SJSA1 (cell line): Measurements from ENCODE around the gene HS6ST3. TPM values are rescaled to one million over a fixed set of nuclear protein-coding genes. Genes with fewer than 3 reads are reported as not detected.

Source experiments
- DNase-seq, 2 experiments: peaks; one replicate each; pipeline ENCODE4 v3.0.0-alpha.2; 2015 to 2020; ENCODE audit warnings: low spot score in 2 of 2, low read depth in 1 of 2
- H3K27ac ChIP-seq: fragments of 250-450 bp; sonication (Bioruptor Pico); 2 replicates; pipeline ENCODE4 v1.5.1; 2020; ENCODE audit warnings: mild to moderate bottlenecking, moderate library complexity
- H3K27me3 ChIP-seq: fragments of 250-450 bp; sonication (Bioruptor Pico); replicated peaks from 2 replicates; pipeline ENCODE4 v1.5.1; 2020; ENCODE audit warnings: mild to moderate bottlenecking, moderate library complexity
- H3K36me3 ChIP-seq: fragments of 250-450 bp; sonication (Bioruptor Pico); 2 replicates; pipeline ENCODE4 v1.5.1; 2020; ENCODE audit warnings: mild to moderate bottlenecking
- H3K4me1 ChIP-seq: fragments of 250-450 bp; sonication (Bioruptor Pico); replicated peaks from 2 replicates; pipeline ENCODE4 v1.6.1; 2021; ENCODE audit warnings: mild to moderate bottlenecking
- H3K4me3 ChIP-seq: fragments of 250-450 bp; sonication (Bioruptor Pico); 2 replicates; pipeline ENCODE4 v1.5.1; 2020; ENCODE audit warnings: mild to moderate bottlenecking
- H3K9me3 ChIP-seq: fragments of 250-450 bp; sonication (Bioruptor Pico); replicated peaks from 2 replicates; pipeline ENCODE4 v1.5.1; 2020; ENCODE audit warnings: mild to moderate bottlenecking
- total RNA-seq: library from RNA; depleted of rRNA; stranded (reverse); fragments of >200 nt; shearing (Covaris generic); gene quantifications from 2 replicates; pipeline ENCODE4 v1.2.3, GENCODE V29; 2014

The HS6ST3 gene
- total RNA-seq, 1 experiment from 2014 or later: 0.03 TPM

DNA sequence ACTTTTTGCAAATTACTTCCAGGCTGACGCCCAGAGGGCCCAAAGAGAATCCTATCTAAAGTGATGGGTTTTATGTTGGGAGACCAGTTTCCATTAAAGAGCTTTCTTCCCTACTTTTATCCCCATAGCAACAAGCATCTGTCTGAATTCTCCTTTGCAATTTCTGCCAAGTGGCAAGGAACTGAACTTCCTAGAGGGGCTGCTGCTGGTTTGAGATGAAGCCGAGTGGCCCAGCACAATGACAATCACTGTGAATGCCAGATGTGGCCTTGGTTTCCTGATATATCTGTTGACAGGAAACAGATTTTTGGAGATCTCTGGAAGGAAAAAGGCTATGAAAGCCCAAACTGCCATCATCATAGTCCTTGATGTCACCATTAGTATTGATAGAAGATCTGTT is 705.8 kb downstream of the HS6ST3 start:
- Histone ChIP-seq H3K4me1 (no peaks in the 10 kb centered on the region), H3K4me3 (no peak overlapping the region), H3K27ac (no peak overlapping the region), H3K9me3 (no peaks in the 10 kb centered on the region), H3K36me3 (no peaks in the 10 kb centered on the region), H3K27me3 (no peaks in the 10 kb centered on the region)
- DNase-seq: no peak

DNA sequence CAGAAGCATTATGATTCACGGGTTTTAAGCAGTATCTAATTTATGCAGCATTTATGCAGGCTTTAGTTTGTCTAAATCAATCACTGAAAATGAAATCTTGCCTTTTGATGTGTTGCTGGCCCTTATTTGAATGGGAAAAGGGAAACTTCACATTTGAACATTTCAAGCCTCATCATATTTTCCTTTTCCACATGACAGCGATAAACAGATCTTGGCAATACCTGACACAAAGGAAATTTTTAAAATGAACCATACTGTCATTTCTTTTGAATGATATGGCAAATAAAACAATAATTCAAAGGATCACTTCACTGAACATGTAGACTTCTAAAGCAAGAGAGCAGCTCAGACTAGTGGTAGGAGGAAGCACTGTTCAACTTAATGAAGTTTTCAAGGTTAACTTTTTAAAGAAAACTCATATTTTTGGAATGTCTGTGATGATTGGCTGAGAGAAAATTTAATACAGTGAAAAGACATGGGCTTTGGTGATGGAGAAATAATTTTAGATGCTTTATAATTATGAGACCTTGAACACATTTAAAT is 706.3 kb downstream of the HS6ST3 start:
- H3K36me3 ChIP-seq: no peaks in the 10 kb centered on the region
- DNase-seq: no peak
- H3K4me1 ChIP-seq: no peaks in the 10 kb centered on the region
- no peak overlapping the region for H3K27ac ChIP-seq
- no peak overlapping the region for H3K4me3 ChIP-seq
- no peaks in the 10 kb centered on the region for H3K9me3 ChIP-seq
- no peaks in the 10 kb centered on the region for H3K27me3 ChIP-seq

DNA sequence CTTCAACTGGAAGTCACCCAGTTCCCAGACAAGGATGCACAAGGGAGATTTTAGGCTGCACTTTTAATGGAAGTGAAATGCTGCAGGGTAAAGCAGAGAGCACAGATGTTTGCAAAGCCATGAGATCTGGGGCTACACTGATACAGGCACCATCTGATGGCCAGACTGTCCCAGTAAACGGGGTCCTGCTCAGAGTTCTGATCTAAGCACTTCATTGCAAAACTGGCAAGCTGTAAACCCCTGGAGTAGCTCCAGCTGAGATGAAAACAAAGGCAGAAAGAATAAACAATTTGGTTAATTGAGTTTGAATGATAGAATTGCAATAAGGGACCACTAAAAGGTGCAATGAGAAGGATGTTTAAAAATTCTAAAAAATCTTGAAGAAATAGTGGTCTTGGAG is 707.2 kb downstream of the HS6ST3 start:
- Histone ChIP-seq H3K27ac (no peak overlapping the region), H3K4me3 (no peak overlapping the region), H3K9me3 (no peaks in the 10 kb centered on the region), H3K27me3 (no peaks in the 10 kb centered on the region), H3K4me1 (no peaks in the 10 kb centered on the region), H3K36me3 (no peaks in the 10 kb centered on the region)
- no peak for DNase-seq

DNA sequence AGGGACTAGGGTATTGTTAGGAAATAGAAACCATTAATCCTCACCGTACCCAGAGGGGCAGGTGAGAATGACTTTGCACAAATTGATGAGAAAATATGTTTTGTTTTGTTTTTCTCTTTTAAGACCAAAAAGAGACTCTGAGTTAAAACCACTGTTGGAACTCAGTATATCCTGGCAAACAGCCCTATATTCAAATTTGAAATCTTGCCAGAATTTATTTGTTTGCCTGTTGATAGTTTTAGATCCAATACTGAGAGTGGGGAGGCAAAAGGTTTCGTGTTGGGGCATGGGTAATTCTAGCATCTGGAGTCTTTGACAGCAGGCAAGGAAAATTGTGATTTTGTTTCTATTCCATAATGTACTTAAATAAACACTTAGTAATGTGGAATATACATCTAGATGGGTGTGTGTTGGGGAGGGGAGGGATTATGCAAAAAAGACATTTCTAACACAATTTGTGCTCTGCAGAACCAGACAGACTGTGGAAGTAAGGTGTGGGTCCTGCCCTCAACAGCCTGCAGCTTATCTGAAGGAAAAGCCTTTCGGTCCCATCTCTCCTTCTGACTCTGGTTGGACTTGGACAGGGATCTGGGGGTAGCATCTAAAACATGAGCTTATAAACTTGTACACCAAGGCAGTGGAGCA is 713.7 kb downstream of the HS6ST3 start:
- Histone ChIP-seq H3K36me3 (no peaks in the 10 kb centered on the region), H3K27me3 (0 out of 2 replicates have a peak, but pooled peaks cover 5% of the 10 kb centered on the region), H3K4me3 (no peak overlapping the region), H3K27ac (no peak overlapping the region), H3K4me1 (no peaks in the 10 kb centered on the region), H3K9me3 (no peaks in the 10 kb centered on the region)
- no peak for DNase-seq

DNA sequence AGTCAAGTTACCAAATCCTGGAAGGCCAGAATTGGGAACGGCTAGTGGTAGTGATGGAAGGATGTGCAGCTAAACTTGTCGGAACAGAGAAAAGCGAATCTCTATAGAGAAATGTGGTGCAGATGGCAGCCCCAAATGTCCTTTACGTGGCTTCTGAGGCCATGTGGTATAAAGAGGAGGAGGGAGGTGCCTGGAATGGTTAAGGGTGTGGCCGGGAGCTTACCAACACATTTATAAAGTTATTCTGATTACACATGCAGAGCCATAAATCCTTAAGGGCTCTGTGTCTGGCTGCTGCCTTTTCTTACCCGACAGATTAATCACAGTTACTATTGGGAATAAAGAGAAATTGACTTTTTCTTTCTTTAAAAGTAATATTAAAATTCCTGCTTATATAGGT is 714.3 kb downstream of the HS6ST3 start:
- Histone ChIP-seq H3K27ac (no peak overlapping the region), H3K4me3 (no peak overlapping the region), H3K9me3 (no peaks in the 10 kb centered on the region), H3K36me3 (no peaks in the 10 kb centered on the region), H3K27me3 (0 out of 2 replicates have a peak, but pooled peaks cover 5% of the 10 kb centered on the region), H3K4me1 (no peaks in the 10 kb centered on the region)
- DNase-seq: no peak

DNA sequence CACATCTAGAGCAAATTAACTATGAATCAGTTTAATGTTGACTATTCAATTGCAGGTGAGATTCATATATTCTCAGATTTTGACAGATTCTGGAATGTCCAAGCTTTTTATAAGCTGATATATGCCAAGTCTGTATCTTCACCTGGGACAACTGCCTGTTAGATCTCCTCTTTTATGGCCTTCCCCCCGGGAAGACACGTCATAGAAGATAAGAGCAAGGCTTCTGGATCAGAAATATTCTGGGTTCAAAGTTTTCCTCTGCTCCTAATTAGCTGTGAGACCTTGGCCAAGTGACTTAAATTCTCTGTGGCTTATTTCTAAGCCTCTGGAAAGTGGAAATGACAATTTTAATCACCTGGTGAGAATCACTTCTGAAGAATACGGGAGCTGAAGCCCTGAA is 716.8 kb downstream of the HS6ST3 start:
- Histone ChIP-seq H3K4me3 (no peak overlapping the region), H3K36me3 (no peaks in the 10 kb centered on the region), H3K27ac (no peak overlapping the region), H3K9me3 (no peaks in the 10 kb centered on the region), H3K27me3 (0 out of 2 replicates have a peak, but pooled peaks cover 5% of the 10 kb centered on the region), H3K4me1 (no peaks in the 10 kb centered on the region)
- no peak for DNase-seq

DNA sequence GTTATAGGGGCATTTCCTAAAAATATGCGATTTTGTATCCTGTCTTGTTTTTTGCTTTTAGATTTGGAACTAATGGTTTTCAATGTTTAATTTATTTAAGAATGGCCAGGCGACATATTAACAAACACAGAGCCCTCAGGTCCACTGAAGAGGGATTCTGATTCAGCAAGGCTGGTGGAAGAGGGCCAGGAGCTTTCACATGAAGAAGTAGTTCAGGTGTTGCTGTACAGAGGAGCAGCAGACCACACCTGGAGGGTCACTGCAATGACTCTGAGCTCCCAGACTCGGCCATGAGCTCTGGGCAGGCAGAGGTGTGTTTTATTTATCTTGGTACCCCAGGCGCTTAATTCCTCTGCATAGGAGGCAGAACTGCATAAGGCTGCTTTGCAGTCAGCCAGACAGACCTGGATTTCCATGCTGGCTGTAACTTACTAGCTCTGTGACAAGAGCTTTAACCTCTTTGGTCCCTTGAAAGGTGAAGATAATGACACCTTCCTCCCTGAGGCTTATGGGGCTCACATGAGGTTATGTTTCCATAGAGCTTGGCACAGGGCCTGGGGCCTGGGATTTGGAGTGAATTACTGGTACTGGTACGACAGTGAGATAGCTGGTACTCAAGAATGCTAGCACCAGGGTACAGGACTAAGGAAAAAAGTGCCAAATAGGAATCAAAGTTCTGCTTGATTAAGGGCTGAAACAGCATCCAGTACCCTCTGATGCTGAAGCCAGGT is 719.6 kb downstream of the HS6ST3 start:
- no peak overlapping the region for H3K27ac ChIP-seq
- H3K4me1 ChIP-seq: no peaks in the 10 kb centered on the region
- DNase-seq: no peak
- no peaks in the 10 kb centered on the region for H3K36me3 ChIP-seq
- no peak overlapping the region for H3K4me3 ChIP-seq
- H3K9me3 ChIP-seq: no peaks in the 10 kb centered on the region; the same call in 1 of the 2 replicates
- H3K27me3 ChIP-seq: 0 out of 2 replicates have a peak, but pooled peaks cover 5% of the 10 kb centered on the region

GRCh38 chr13:96810104-96810503 is 720.2 kb downstream of the HS6ST3 start:
- H3K4me1 ChIP-seq: no peaks in the 10 kb centered on the region

GRCh38 chr13:96811049-96811448 is 721.1 kb downstream of the HS6ST3 start:
- Histone ChIP-seq H3K27ac (no peak overlapping the region), H3K27me3 (no peaks in the 10 kb centered on the region), H3K4me1 (no peaks in the 10 kb centered on the region), H3K9me3 (no peaks in the 10 kb centered on the region; the same call in 1 of the 2 replicates), H3K36me3 (no peaks in the 10 kb centered on the region), H3K4me3 (no peak overlapping the region)
- no peak for DNase-seq

More at GRCh38 chr13:96810104-96810503, 720.2 kb downstream of the HS6ST3 start:
- no peak overlapping the region for H3K4me3 ChIP-seq
- no peaks in the 10 kb centered on the region; the same call in 1 of the 2 replicates for H3K9me3 ChIP-seq
- DNase-seq: no peak
- 0 out of 2 replicates have a peak, but pooled peaks cover 5% of the 10 kb centered on the region for H3K27me3 ChIP-seq
- no peaks in the 10 kb centered on the region for H3K36me3 ChIP-seq
- H3K27ac ChIP-seq: no peak overlapping the region

- Histone ChIP-seq H3K27me3 (no peaks in the 10 kb centered on the region), H3K4me3 (no peak overlapping the region), H3K9me3 (no peaks in the 10 kb centered on the region; the same call in 1 of the 2 replicates), H3K4me1 (no peaks in the 10 kb centered on the region), H3K36me3 (no peaks in the 10 kb centered on the region), H3K27ac (no peak overlapping the region)
- DNase-seq: no peak
These were observed 726.4 kb downstream of the HS6ST3 start for GRCh38 chr13:96816261-96816660.

GRCh38 chr13:96816874-96817273 is 727.0 kb downstream of the HS6ST3 start:
- no peaks in the 10 kb centered on the region; the same call in 1 of the 2 replicates for H3K9me3 ChIP-seq
- DNase-seq: no peak
- no peaks in the 10 kb centered on the region for H3K27me3 ChIP-seq
- no peaks in the 10 kb centered on the region for H3K36me3 ChIP-seq
- no peaks in the 10 kb centered on the region for H3K4me1 ChIP-seq
- H3K27ac ChIP-seq: no peak overlapping the region
- H3K4me3 ChIP-seq: no peak overlapping the region

DNA sequence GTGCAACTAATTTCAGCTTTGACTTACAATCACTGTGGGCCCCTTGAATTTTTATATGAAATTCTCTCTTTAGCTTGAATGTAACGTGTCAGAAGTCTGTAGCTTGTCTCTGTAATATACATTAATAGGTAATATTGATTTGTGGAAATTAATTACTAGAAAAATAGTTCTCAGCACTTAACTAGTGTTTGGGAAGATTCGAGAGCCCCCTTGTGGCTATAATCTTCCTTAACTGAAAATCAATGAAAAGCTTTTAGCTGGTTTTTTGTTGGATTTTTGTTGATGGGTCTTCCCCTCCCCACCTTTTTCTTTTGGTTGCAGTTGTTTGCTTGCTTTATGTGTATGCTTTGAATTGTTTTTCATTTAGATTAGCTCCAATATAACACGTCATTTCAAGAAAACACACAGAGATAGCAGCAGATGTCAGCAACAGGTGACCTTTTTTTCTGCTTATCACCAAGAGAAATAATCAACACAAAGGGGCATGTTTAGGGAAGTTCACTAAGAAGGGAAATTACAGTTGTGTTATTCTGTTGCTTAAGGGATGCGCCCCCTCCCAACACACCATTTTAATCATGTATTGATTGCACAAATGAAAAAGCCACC is 727.5 kb downstream of the HS6ST3 start:
- Histone ChIP-seq H3K36me3 (no peaks in the 10 kb centered on the region), H3K4me1 (no peaks in the 10 kb centered on the region), H3K9me3 (no peaks in the 10 kb centered on the region; the same call in 1 of the 2 replicates), H3K27ac (no peak overlapping the region), H3K4me3 (no peak overlapping the region), H3K27me3 (no peaks in the 10 kb centered on the region)
- DNase-seq: no peak

DNA sequence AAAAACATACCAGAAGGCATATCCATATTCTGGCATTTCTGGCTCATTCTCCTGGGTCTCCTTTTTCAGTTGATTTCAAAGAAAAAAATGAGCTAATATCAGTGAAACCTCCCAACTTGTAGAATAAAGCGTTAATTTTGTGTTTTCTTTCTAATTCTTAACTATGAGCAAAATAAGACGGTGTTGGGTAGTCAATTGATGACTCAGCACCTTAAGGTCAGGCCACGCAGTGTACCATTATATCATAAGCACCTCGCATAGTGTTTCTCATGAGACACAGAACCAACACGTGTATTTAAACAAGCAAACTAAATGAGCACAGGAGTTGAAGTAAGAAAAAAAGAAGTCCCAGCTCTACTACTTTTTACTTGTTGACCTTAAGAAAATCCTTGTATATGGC is 729.5 kb downstream of the HS6ST3 start:
- Histone ChIP-seq H3K27me3 (no peaks in the 10 kb centered on the region), H3K36me3 (no peaks in the 10 kb centered on the region), H3K4me1 (no peaks in the 10 kb centered on the region), H3K27ac (no peak overlapping the region), H3K4me3 (no peak overlapping the region), H3K9me3 (no peaks in the 10 kb centered on the region)
- DNase-seq: no peak

DNA sequence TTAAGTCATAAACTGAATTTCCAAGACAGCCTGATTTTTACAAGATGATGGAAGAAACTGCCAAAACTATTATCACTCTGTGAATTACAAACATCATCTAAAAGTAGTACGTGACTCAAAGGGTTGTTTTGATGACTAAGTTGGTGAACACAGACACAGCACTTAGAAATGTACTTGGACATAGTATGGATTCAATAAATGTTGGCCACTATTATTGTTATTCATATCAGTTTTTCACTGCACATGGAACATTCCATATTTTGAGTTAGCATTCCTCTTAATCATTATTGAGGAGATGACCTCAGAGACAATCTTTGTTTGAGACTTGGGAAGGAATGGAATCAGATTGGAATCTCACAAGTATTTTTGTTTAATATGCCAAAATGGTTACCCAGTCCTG is 731.5 kb downstream of the HS6ST3 start:
- no peak for DNase-seq
- no peaks in the 10 kb centered on the region for H3K9me3 ChIP-seq
- H3K27ac ChIP-seq: no peak overlapping the region
- H3K4me1 ChIP-seq: no peaks in the 10 kb centered on the region
- no peaks in the 10 kb centered on the region for H3K36me3 ChIP-seq
- no peak overlapping the region for H3K4me3 ChIP-seq
- no peaks in the 10 kb centered on the region for H3K27me3 ChIP-seq
